GM12892 (cell line): Measurements from ENCODE around the gene ASIP.

Source experiments
- POLR2A ChIP-seq: IDR thresholded peaks from 2 replicates; pipeline ENCODE4 v1.6.1; 2011; ENCODE audit warnings: low read depth, low read length, control low read depth
- TAF1 ChIP-seq: IDR thresholded peaks from 2 replicates; pipeline ENCODE4 v1.6.1; 2011; ENCODE audit warnings: low read depth, mild to moderate bottlenecking, control low read depth, low read length, borderline replicate concordance

- TF ChIP-seq POLR2A (no peak), TAF1 (no peak)
Observed at GRCh38 chr20:34293119-34293518, 51.9 kb downstream of the ASIP start.
